HG03045 (cell line): ENCODE results near the gene RARB.

Experiments used
- ATAC-seq: cut with Tn5 transposase; IDR thresholded peaks from one replicate; pipeline ENCODE4 v1.9.1; 2021; ENCODE audit warnings: mild to moderate bottlenecking, moderate library complexity; ENCODE audit not compliant: unreplicated experiment

The RARB gene

GRCh38 chr3:25469558-25469957 is 41.5 kb downstream of the RARB start:
- ATAC-seq, result no peak

GRCh38 chr3:25471081-25471768 is 43.2 kb downstream of the RARB start:
- no peak for ATAC-seq

- no peak for ATAC-seq
These were observed 44.1 kb downstream of the RARB start for GRCh38 chr3:25472153-25472552.

GRCh38 chr3:25472731-25473130 is 44.7 kb downstream of the RARB start:
- ATAC-seq, result no peak

GRCh38 chr3:25473246-25473645 is 45.2 kb downstream of the RARB start:
- ATAC-seq, result no peak

GRCh38 chr3:25474052-25474451 is 46.0 kb downstream of the RARB start:
- no peak for ATAC-seq

GRCh38 chr3:25476639-25477038 is 48.6 kb downstream of the RARB start:
- no peak for ATAC-seq

GRCh38 chr3:25478211-25478757 is 50.2 kb downstream of the RARB start:
- ATAC-seq, result no peak

GRCh38 chr3:25478964-25479726 is 51.1 kb downstream of the RARB start:
- no peak for ATAC-seq

GRCh38 chr3:25479727-25480010 is 51.6 kb downstream of the RARB start:
- ATAC-seq, result no peak

GRCh38 chr3:25480811-25481210 is 52.7 kb downstream of the RARB start:
- no peak for ATAC-seq

GRCh38 chr3:25481386-25481785 is 53.3 kb downstream of the RARB start:
- ATAC-seq, result no peak

GRCh38 chr3:25483456-25483855 is 55.4 kb downstream of the RARB start:
- ATAC-seq, result no peak

- no peak for ATAC-seq
These were observed 57.6 kb downstream of the RARB start for GRCh38 chr3:25485673-25486072.

- no peak for ATAC-seq
These were observed 58.9 kb downstream of the RARB start for GRCh38 chr3:25486932-25487331.

GRCh38 chr3:25489858-25490593 is 62.0 kb downstream of the RARB start:
- ATAC-seq, result no peak

- ATAC-seq, result no peak
These were observed 65.2 kb downstream of the RARB start for GRCh38 chr3:25493246-25493645.

- no peak for ATAC-seq
These were observed 65.7 kb downstream of the RARB start for GRCh38 chr3:25493786-25494185.

GRCh38 chr3:25495304-25495703 is 67.2 kb downstream of the RARB start:
- no peak for ATAC-seq

- ATAC-seq, result no peak
These were observed 67.7 kb downstream of the RARB start for GRCh38 chr3:25495726-25496253.

GRCh38 chr3:25497096-25497495 is 69.0 kb downstream of the RARB start:
- ATAC-seq, result no peak
